Measurements from ENCODE around the gene RPRD2. TPM values are rescaled to one million over a fixed set of nuclear protein-coding genes. Genes with fewer than 3 reads are reported as not detected.
A peak's percentile ranks its signal among the peaks of the same experiment; 100 is the strongest.

The RPRD2 gene
- total RNA-seq, 1 donor from 2014 or later, result 12.0 TPM

DNA sequence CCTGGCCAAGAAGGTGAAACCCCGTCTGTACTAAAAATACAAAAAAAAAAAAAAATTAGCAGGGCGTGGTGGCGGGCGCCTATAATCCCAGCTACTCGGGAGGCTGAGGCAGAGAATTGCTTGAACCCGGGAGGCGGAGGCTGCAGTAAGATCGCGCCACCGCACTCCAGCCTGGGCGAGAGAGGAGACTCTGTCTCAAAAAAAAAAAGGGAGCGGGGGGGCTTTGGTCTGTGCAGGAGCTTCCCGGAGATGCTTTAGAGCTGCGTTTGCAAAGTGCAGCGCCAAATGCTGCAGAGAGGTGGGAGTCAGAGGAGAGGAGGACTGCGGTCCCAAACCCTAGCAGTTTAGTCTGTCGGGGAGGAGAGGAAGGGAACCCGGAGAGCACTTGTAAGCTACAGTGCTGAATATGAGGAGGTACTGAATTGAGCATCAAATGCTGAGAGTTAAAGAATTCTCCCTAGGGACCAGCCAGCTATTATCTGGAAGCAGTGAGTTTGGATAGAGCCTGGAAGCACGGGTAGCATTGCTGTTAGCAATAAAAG, 152.2 kb downstream of the RPRD2 start:
- peak overlapping the region; percentile 56 to 74 (median 63) for H3K9ac ChIP-seq (ENCODE audit: low read depth in 1 of 3, low read length in 3 of 3)
- no peaks in the 10 kb centered on the region for H3K27me3 ChIP-seq (ENCODE audit: control insufficient read depth in 3 of 3, insufficient read depth in 3 of 3, low read length in 3 of 3)
- H3K9me3 ChIP-seq (ENCODE audit: control insufficient read depth in 3 of 3, low read length in 3 of 3), result no peaks in the 10 kb centered on the region
- peak overlapping the region; percentile 93 for H3K27ac ChIP-seq (ENCODE audit: low read depth, low read length)
- H3K36me3 ChIP-seq (ENCODE audit: control insufficient read depth in 3 of 3, insufficient read depth in 3 of 3, low read length in 3 of 3), result peaks cover 6 to 16% (median 15%) of the 10 kb centered on the region in 3 donors
- H3K4me1 ChIP-seq (ENCODE audit: control insufficient read depth in 3 of 3, insufficient read depth in 3 of 3, low read length in 3 of 3), result peaks cover 4 to 27% (median 9%) of the 10 kb centered on the region in 3 donors
- peak overlapping the region; percentile 69 to 77 (median 71) for H3K4me3 ChIP-seq (ENCODE audit: low read length in 3 of 3)

DNA sequence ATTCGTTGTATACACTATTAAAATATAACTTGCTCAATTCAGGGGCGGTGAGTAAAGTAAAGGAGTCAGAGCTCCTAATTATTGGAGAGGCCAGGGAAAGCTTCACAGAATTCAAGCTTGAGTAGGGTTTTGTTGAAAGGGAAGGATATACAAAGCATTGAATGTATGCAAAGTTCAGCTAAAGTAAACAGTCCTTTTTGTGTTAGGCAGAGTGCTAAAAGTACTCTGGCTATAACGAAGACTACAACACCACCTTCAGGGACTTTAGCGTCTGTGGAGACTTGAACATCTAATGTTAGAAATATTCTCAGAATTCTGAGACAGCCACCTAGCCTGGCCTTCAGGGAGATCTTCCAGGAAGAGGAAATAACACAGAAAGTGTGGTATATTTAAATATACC, 152.7 kb downstream of the RPRD2 start:
- H3K9me3 ChIP-seq (ENCODE audit: control insufficient read depth in 3 of 3, low read length in 3 of 3), result no peaks in the 10 kb centered on the region
- H3K27me3 ChIP-seq (ENCODE audit: control insufficient read depth in 3 of 3, insufficient read depth in 3 of 3, low read length in 3 of 3), result no peaks in the 10 kb centered on the region
- H3K4me3 ChIP-seq (ENCODE audit: low read length in 3 of 3), result peak overlapping the region in 2 of 3 donors; percentile 69 to 71
- H3K36me3 ChIP-seq (ENCODE audit: control insufficient read depth in 3 of 3, insufficient read depth in 3 of 3, low read length in 3 of 3), result peaks cover 5 to 14% (median 14%) of the 10 kb centered on the region in 3 donors
- H3K4me1 ChIP-seq (ENCODE audit: control insufficient read depth in 3 of 3, insufficient read depth in 3 of 3, low read length in 3 of 3), result peaks cover 8 to 31% (median 9%) of the 10 kb centered on the region in 3 donors
- H3K27ac ChIP-seq (ENCODE audit: low read depth, low read length), result peak overlapping the region; percentile 93
- H3K9ac ChIP-seq (ENCODE audit: low read depth in 1 of 3, low read length in 3 of 3), result peak overlapping the region; percentile 1 to 63 (median 48)

DNA sequence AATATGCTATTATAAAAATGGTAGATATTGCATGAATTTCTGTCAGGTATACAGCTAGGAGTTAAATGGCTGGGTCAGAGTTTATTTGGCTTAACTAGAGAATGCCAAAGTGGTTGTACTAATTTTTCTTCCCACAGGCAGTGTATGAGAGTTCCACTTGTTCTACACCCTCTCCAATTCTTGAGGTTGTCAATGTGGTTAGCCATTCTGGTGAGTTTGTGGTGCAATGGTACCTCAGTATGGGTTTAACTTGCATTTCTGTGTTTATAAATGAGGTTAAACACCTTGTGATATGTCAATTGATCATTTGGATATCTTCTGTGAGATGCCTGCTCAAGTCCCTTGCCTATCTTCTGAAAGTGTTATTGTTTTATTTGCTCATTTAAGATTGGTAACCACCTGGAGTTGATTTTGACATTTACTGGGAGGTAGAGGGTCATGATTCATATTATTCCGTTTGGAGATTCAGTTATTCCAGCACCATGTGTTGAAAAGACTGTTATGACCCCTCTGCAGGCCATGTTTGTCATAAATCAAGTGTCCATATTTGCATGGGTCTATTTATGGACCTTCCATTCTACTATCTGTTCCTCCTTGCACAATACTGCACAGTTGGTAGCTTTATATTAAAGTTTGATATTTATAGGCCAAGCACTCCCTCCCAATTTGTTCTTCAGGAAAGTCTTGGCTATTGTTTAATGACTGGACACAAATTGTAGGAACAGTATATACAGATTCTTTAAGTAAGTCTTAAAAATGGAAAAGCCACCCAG, 157.4 kb downstream of the RPRD2 start:
- Histone ChIP-seq H3K9ac (ENCODE audit: low read depth in 1 of 3, low read length in 3 of 3) (no peak overlapping the region), H3K4me1 (ENCODE audit: control insufficient read depth in 3 of 3, insufficient read depth in 3 of 3, low read length in 3 of 3) (peaks cover 0 to 24% (median 6%) of the 10 kb centered on the region in 3 donors), H3K36me3 (ENCODE audit: control insufficient read depth in 3 of 3, insufficient read depth in 3 of 3, low read length in 3 of 3) (no peaks in the 10 kb centered on the region), H3K27me3 (ENCODE audit: control insufficient read depth in 3 of 3, insufficient read depth in 3 of 3, low read length in 3 of 3) (no peaks in the 10 kb centered on the region), H3K27ac (ENCODE audit: low read depth, low read length) (peak overlapping the region; percentile 58), H3K4me3 (ENCODE audit: low read length in 3 of 3) (no peak overlapping the region), H3K9me3 (ENCODE audit: control insufficient read depth in 3 of 3, low read length in 3 of 3) (no peaks in the 10 kb centered on the region)

DNA sequence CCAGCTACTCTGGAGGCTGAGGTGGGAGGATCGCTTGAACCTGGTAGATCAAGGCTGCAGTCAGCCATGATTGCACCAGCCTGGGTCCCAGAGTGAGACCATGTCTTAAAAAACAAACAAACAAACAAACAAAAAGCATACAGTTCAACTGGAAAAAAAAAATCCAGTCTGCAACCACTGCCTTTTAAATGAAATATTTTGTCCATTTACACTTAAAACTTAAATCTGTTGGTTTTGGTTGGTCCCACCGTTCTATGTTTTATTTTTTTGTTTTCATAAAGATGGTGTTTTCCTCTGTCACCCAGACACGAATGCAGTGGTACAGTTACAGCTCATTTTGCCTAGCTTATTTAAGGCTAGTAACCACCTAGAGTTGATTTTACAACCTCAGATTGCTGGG, 161.4 kb downstream of the RPRD2 start:
- H3K27me3 ChIP-seq (ENCODE audit: control insufficient read depth in 3 of 3, insufficient read depth in 3 of 3, low read length in 3 of 3), result no peaks in the 10 kb centered on the region
- peaks cover 4 to 13% (median 6%) of the 10 kb centered on the region in 3 donors for H3K4me1 ChIP-seq (ENCODE audit: control insufficient read depth in 3 of 3, insufficient read depth in 3 of 3, low read length in 3 of 3)
- no peak overlapping the region for H3K9ac ChIP-seq (ENCODE audit: low read depth in 1 of 3, low read length in 3 of 3)
- H3K9me3 ChIP-seq (ENCODE audit: control insufficient read depth in 3 of 3, low read length in 3 of 3), result no peaks in the 10 kb centered on the region
- H3K4me3 ChIP-seq (ENCODE audit: low read length in 3 of 3), result no peak overlapping the region
- no peak overlapping the region for H3K27ac ChIP-seq (ENCODE audit: low read depth, low read length)
- no peaks in the 10 kb centered on the region for H3K36me3 ChIP-seq (ENCODE audit: control insufficient read depth in 3 of 3, insufficient read depth in 3 of 3, low read length in 3 of 3)

Other genes with a start within 250 kb of the RPRD2 start
- gene PLEKHO1, start 214.2 kb upstream of the RPRD2 start, total RNA-seq, result 70.5 TPM
- 18.8 TPM for gene ANP32E, start 128.0 kb upstream of the RPRD2 start, total RNA-seq
- 2.1 TPM for gene CA14, start 106.4 kb upstream of the RPRD2 start, total RNA-seq
- gene APH1A, start 95.1 kb upstream of the RPRD2 start, total RNA-seq, result 99.2 TPM
- 54.8 TPM for gene C1orf54, start 91.4 kb upstream of the RPRD2 start, total RNA-seq
- gene CIART, start 81.6 kb upstream of the RPRD2 start, total RNA-seq, result 2.1 TPM
- gene MRPS21, start 70.3 kb upstream of the RPRD2 start, total RNA-seq, result 37.6 TPM
- gene PRPF3, start 42.6 kb upstream of the RPRD2 start, total RNA-seq, result 35.0 TPM
- 21.4 TPM for gene TARS2, start 123.3 kb downstream of the RPRD2 start, total RNA-seq
- 0.52 TPM for gene ECM1, start 144.0 kb downstream of the RPRD2 start, total RNA-seq
- gene FALEC, start 151.6 kb downstream of the RPRD2 start, total RNA-seq, result not detected
- gene ADAMTSL4, start 185.3 kb downstream of the RPRD2 start, total RNA-seq, result 12.0 TPM
- 157 TPM for gene MCL1, start 215.5 kb downstream of the RPRD2 start, total RNA-seq